Measurements from ENCODE around the gene AKR1A1.

Gene AKR1A1

DNA sequence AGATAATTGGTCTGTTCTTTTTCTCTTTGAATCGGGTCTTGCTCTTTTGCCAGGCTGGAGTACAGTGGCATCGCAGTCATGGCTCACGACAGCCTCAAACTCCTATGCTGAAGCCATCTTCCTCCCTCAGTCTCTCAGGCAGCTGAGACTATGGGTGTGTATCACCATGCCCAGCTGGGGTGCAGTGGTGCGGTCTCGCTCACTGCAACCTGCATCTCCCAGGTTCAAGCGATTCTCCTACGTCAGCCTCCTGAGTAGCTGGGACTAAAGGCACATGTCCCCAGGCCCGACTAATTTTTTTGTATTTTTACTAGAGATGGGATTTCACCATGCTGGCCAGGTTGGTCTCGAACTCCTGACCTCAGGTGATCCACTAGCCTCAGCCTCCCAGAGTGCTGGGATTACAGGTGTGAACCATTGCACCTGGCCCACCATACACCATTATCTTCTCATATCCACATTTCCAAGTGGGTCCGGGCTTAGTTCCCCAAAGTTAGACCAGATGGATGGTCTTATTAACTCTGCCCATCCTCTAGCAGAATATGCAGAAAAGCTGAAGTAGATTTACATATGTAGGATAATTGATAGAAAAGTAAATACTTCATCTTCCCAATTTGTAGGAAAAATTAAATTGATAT is 60.1 kb downstream of the AKR1A1 start:
- H3K36me3 ChIP-seq (ENCODE audit: control insufficient read depth in 1 of 2, insufficient read depth in 2 of 2, low read length in 2 of 2), result peaks cover 11 to 62% of the 10 kb centered on the region in 2 donors
- H3K9ac ChIP-seq (ENCODE audit: low read depth in 1 of 2, low read length in 2 of 2), result no peak overlapping the region
- H3K4me3 ChIP-seq (ENCODE audit: low read depth in 1 of 2, low read length in 2 of 2), result no peak overlapping the region
- H3K4me1 ChIP-seq (ENCODE audit: control insufficient read depth in 1 of 2, insufficient read depth in 2 of 2, low read length in 2 of 2), result no peaks in the 10 kb centered on the region
- H3K9me3 ChIP-seq (ENCODE audit: control insufficient read depth in 1 of 2, low read length in 2 of 2), result no peaks in the 10 kb centered on the region
- H3K27ac ChIP-seq (ENCODE audit: low read depth, low read length), result no peak overlapping the region
- H3K27me3 ChIP-seq (ENCODE audit: control insufficient read depth in 1 of 2, insufficient read depth in 2 of 2, low read length in 2 of 2), result no peaks in the 10 kb centered on the region

GRCh38 chr1:45612941-45613579 is 62.4 kb downstream of the AKR1A1 start:
- H3K4me3 ChIP-seq (ENCODE audit: low read depth in 1 of 2, low read length in 2 of 2), result no peak overlapping the region
- H3K9ac ChIP-seq (ENCODE audit: low read depth in 1 of 2, low read length in 2 of 2), result no peak overlapping the region
- peaks cover 19 to 63% of the 10 kb centered on the region in 2 donors for H3K36me3 ChIP-seq (ENCODE audit: control insufficient read depth in 1 of 2, insufficient read depth in 2 of 2, low read length in 2 of 2)
- no peaks in the 10 kb centered on the region for H3K4me1 ChIP-seq (ENCODE audit: control insufficient read depth in 1 of 2, insufficient read depth in 2 of 2, low read length in 2 of 2)
- no peaks in the 10 kb centered on the region for H3K9me3 ChIP-seq (ENCODE audit: control insufficient read depth in 1 of 2, low read length in 2 of 2)
- H3K27me3 ChIP-seq (ENCODE audit: control insufficient read depth in 1 of 2, insufficient read depth in 2 of 2, low read length in 2 of 2), result no peaks in the 10 kb centered on the region
- no peak overlapping the region for H3K27ac ChIP-seq (ENCODE audit: low read depth, low read length)

DNA sequence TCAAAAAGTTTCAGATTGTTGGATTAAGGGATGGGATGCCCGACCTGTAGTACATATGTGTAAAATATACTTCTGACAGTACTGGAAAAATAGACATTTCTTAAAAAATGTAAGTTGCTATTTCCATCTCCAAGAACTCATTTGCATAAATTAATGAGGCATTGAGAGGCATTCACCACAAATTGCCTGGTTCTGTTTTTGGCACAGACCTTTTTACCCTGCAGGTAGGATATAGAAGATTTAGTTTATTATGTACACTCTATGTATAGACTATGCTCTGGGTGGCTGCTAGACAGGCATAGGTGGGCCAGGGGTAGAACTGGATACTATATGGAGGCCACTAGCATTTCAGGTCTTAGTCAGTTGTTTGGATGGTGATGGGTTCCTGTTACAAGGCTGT is 65.3 kb downstream of the AKR1A1 start:
- Histone ChIP-seq H3K27ac (ENCODE audit: low read depth, low read length) (no peak overlapping the region), H3K4me1 (ENCODE audit: control insufficient read depth in 1 of 2, insufficient read depth in 2 of 2, low read length in 2 of 2) (no peaks in the 10 kb centered on the region), H3K27me3 (ENCODE audit: control insufficient read depth in 1 of 2, insufficient read depth in 2 of 2, low read length in 2 of 2) (no peaks in the 10 kb centered on the region), H3K9ac (ENCODE audit: low read depth in 1 of 2, low read length in 2 of 2) (no peak overlapping the region), H3K9me3 (ENCODE audit: control insufficient read depth in 1 of 2, low read length in 2 of 2) (no peaks in the 10 kb centered on the region), H3K36me3 (ENCODE audit: control insufficient read depth in 1 of 2, insufficient read depth in 2 of 2, low read length in 2 of 2) (peaks cover 19 to 70% of the 10 kb centered on the region in 2 donors), H3K4me3 (ENCODE audit: low read depth in 1 of 2, low read length in 2 of 2) (no peak overlapping the region)

DNA sequence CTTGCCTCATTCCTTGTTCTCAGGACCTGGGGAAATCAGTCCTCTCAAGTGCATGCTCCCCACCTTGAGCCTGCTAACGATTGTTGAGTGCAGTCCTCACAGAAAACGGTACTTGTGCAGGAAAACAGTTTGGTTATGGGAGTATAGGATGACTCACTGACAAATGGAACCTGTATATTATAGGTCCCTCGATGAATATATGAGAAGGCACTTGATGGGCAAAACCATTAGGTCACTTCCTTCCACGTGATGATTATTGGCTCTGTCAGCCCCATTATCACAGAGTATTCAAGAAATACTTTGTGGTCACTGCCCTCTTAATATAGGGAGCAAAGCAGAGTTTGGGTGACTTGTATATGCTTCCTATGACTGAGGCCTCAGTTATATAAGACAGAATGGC is 67.0 kb downstream of the AKR1A1 start:
- H3K36me3 ChIP-seq (ENCODE audit: control insufficient read depth in 1 of 2, insufficient read depth in 2 of 2, low read length in 2 of 2), result peaks cover 25 to 64% of the 10 kb centered on the region in 2 donors

DNA sequence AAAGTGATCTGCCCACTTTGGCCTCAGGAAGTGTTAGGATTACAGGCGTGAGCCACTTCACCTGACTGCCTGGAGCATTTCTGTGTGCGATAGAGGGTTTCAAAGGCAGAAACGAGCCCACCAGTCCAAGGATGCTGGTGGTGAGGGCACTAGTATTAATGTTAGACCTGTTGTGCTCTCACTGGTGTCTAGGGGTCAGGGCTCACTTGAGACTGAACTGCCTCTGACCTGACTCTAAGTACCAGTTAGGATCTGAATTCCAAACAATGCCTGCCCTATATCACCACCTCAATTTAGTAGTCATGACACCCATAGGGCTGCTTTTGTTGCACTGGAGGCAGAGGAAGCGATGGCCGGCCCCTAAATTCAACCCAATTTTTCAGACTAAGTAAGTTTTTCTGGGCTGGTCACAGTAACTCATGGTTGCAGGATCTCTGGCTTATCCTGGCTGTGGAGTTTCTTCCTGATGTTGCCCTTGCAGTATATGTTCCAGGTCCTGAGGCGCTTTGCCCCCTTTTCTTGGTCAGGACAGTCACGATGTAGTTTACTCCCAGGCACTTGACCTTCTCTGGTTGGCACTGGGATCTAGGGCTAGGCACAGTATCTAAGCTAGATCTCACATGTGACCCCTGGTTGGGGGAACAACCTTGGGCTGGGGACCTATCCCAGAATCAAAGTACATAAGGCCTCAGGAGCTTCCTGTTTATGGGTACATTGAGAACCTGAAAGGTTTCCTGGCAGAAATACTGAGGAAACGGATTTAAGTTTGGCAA is 68.7 kb downstream of the AKR1A1 start:
- Histone ChIP-seq H3K36me3 (ENCODE audit: control insufficient read depth in 1 of 2, insufficient read depth in 2 of 2, low read length in 2 of 2) (peaks cover 33 to 67% of the 10 kb centered on the region in 2 donors), H3K4me3 (ENCODE audit: low read depth in 1 of 2, low read length in 2 of 2) (no peak overlapping the region), H3K9me3 (ENCODE audit: control insufficient read depth in 1 of 2, low read length in 2 of 2) (no peaks in the 10 kb centered on the region), H3K9ac (ENCODE audit: low read depth in 1 of 2, low read length in 2 of 2) (no peak overlapping the region), H3K27me3 (ENCODE audit: control insufficient read depth in 1 of 2, insufficient read depth in 2 of 2, low read length in 2 of 2) (no peaks in the 10 kb centered on the region), H3K4me1 (ENCODE audit: control insufficient read depth in 1 of 2, insufficient read depth in 2 of 2, low read length in 2 of 2) (peaks cover 0 to 8% of the 10 kb centered on the region in 2 donors), H3K27ac (ENCODE audit: low read depth, low read length) (no peak overlapping the region)

More for the DNA sequence above, 67.0 kb downstream of the AKR1A1 start:
- no peak overlapping the region for H3K27ac ChIP-seq (ENCODE audit: low read depth, low read length)
- no peak overlapping the region for H3K4me3 ChIP-seq (ENCODE audit: low read depth in 1 of 2, low read length in 2 of 2)
- H3K9ac ChIP-seq (ENCODE audit: low read depth in 1 of 2, low read length in 2 of 2), result no peak overlapping the region
- H3K4me1 ChIP-seq (ENCODE audit: control insufficient read depth in 1 of 2, insufficient read depth in 2 of 2, low read length in 2 of 2), result peaks cover 0 to 8% of the 10 kb centered on the region in 2 donors
- H3K9me3 ChIP-seq (ENCODE audit: control insufficient read depth in 1 of 2, low read length in 2 of 2), result no peaks in the 10 kb centered on the region
- H3K27me3 ChIP-seq (ENCODE audit: control insufficient read depth in 1 of 2, insufficient read depth in 2 of 2, low read length in 2 of 2), result no peaks in the 10 kb centered on the region
